ENCODE results near the gene RNF213.
"Not testable (repeated sequence)": the region's sequence is repeated elsewhere in the genome, so short reads cannot be mapped to it uniquely, and the experiment has no call there.

Gene RNF213

DNA sequence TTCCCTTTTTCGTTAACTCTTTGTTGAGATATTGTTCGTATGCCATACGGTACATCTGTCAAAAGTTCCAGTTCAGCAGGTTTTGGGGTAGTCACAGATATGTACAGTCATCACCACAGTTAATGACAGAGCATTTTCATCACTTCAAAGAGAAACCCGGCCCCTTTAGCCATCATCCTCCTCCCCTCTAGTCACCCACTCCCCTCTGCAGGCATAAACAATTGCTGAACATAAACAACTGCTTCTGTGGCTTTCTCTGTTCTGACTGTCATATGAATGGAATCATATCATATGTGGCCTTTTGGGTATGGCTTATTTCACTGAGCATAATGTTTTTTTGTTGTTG, 59.3 kb downstream of the RNF213 start:
- DNase-seq (ENCODE audit: low spot score) = no peak

DNA sequence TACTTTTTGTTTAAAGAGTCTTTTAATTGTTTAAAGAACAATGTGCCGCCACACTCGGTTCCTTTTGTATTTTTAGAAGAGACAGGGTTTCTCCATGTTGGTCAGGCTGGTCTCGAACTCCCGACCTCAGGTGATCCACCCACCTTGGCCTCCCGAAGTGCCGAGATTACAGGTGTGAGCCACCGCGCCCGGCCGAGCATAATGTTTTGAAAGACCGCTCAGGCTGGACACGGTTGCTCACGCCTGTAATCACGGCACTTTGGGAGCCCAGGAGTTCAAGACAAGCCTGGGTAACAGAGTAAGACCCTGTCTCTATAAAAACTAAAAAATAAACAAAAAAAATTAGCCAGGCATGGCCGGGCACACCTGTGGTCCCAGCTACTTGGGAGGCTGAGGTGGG, 59.8 kb downstream of the RNF213 start:
- no peak for DNase-seq (ENCODE audit: low spot score)

DNA sequence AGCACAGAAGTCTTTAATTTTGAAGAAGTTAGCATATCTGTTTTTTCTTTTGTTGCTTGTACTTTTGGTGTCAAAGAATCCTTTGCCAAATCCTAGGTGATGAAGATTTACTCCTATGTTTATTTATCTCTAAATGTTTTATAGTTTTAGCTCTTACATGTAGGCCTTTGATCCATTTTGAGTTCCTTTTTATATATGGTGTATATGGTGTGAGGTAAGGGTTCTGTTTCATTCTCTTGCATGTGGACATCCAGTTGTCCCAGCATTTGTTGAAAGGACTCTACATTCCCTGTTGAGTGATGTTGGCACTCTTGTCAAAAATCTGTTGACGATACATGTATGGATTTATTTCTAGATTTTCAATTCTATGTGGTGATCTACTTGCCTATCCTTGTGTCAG, 62.2 kb downstream of the RNF213 start:
- DNase-seq (ENCODE audit: low spot score) = no peak

DNA sequence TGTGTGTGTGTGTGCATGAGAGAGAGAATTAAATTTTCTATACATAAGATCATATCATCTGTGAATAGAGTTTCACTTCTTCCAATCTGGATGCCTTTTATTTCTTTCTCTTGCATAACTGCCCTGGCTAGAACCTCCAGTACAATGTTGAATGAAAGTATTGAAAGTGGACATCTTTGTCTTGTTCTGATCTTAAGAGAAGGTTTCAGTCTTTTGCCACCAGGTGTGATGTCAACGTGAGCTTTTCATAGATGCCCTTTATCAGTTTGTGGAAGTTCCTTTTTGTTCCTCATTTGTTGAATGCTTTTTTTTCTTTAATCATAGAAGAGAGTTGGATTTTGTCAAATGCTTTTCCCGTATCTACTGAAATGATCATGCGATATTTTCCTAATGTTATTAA, 63.3 kb downstream of the RNF213 start:
- DNase-seq (ENCODE audit: low spot score) = no peak

DNA sequence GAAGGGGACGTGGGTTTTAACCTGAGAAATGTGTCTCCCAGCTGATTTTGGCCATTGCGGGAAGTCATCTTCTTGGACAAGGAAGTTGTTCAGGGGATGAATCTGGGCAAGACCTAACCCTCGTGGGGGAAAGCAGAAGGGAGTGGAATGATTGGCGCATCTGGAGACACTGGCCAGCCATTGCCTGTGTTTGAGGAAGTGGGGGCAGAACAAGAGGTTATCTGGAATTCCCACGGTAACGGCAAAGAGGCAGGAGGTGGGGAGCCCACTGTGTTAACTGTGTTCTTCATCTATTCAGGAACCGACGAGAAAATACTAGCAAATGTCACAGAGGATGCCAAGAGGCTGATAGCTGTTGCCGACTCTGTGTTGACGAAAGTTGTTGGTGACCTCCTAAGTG, 66.9 kb downstream of the RNF213 start:
- no peak for DNase-seq (ENCODE audit: low spot score)

DNA sequence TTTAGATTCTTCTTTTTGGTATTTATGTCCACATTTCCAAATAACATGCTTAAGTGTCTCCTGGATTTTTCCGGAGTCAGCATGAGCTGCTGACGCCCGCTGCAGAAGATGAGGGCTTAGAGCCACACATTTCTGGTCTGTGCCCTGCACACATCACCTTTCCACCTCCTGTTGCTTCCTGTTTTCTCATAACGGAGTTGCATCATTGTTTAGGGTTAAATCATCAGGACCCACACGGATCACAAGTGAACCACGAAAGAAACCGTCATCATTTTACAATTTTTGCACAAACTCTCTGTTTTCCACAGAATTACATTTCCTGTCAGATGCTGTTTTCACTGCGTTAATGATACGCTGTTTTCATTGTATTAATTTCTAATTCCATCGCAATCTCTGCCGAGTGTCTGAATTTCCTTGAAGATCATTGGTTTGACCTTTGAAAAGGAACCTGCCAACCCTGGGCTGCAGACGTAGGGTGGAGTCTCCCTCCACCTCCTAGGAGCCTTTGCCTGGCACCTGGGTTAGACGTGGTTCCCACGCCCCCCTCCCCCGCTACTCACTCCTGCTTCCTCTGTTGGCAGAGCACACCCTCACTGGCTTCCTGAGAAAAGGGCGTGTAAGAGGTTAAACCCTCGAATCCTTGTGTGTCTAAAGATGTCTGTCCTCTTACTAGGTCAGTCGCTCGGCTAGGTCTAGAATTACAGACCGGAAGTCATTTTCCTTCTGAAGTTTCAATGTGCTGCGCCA, 68.2 kb downstream of the RNF213 start:
- DNase-seq (ENCODE audit: low spot score) = no peak

DNA sequence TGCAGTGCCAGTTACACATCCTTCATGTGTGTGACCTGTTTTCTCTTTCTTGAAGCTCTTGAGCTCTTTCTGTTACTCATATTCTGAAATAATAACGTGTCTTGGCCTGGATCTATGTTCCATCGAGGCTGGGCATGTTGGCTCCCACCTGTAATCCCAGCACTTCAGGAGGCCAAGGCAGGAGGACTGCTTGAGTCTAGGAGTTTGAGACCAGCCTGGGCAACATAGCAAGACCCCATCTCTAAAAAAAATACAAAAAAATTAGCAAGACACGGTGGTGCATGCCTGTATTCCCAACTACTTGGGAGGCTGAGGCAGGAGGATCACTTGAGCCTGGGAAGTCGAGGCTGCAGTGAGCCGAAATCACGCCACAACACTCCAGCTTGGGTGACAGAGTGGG, 68.8 kb downstream of the RNF213 start:
- DNase-seq (ENCODE audit: low spot score) = not testable (repeated sequence)

DNA sequence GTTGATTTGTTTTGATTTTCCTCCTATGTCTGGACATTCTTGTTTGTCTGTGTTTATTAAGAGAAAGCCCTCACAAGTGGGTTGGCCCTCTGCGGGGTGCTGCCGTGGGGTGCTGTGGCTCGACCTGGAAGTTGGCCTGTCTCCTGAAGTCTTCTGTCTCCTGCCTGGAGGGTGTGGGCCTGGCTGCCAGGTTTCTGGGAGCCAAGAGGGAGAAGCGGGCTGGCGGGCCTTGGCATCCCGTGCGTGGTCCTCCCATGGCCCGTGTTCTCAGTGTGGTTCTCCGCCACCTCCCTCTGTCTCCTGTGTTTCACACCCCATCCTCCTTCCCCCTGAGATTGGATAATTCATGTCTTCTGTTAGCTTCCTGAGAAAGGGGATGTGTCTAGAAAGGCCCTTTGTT, 69.6 kb downstream of the RNF213 start:
- DNase-seq (ENCODE audit: low spot score) = no peak

DNA sequence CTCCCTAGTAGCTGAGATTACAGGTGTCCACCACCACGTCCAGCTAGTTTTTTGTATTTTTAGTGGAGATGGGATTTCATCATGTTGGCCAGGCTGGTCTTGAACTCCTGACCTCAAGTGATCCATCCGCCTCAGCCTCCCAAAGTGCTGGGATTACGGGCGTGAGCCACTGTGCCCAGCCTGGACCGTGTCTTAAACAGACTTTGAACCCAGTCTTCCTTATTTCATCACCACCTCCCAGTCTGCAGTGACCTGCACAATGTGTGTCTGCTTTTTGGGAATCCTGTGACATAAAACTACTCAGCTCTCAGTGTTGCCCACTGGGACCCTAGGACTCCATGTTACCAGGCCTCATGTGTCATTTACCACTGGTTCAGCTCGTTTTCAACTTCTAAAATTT, 70.3 kb downstream of the RNF213 start:
- not testable (repeated sequence) for DNase-seq (ENCODE audit: low spot score)

DNA sequence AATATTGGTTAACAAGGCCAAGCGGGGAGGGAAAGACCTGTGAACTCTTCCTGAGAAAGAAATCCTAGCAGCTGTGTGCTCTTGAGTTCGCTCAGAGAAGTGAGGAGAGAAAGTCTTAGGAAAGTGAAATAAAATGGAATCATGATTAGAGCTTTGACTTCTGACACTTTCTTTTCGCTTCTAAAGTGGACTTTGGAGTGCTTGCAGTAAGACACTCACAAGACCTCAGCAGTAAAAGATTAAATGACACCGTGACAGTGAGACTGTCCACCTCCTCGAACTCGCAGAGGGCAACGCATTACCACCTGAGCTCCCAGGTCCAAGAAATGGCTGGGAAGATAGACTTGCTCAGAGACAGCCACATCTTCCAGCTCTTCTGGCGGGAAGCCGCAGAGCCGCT, 71.2 kb downstream of the RNF213 start:
- DNase-seq (ENCODE audit: low spot score) = no peak

DNA sequence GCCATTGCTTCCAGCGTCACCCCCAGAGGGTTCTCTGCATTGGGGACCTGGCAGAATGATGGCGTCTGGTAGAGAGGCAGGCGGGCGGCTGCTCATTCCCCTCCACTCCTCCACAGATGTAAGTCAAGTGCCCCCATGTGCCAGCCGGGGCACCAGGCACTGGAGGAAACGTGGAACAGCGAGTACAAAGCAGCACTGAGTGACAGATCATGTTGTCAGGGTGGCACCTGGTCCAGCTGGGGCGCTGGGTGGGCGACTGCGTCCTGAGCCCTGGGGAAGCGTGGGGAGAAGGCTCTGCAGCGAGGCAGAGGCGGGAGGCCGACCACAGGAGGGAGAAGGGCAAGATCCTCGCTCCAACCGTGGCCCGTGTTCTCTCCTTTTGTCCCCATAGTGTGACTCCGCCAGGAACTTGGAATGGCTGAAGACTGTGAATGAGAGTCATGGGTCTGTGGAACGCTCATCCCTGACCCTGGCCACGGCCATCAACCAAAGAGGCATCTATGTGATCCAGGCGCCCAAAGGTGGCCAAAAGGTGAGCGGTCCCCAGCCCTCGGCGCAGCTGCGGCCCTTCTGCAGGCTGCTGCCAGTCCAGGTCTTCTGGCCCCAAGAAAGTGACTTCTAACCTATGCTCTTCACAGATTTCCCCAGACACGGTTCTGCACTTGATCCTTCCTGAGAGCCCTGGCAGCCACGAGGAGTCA, 76.7 kb downstream of the RNF213 start:
- no peak for DNase-seq (ENCODE audit: low spot score)

DNA sequence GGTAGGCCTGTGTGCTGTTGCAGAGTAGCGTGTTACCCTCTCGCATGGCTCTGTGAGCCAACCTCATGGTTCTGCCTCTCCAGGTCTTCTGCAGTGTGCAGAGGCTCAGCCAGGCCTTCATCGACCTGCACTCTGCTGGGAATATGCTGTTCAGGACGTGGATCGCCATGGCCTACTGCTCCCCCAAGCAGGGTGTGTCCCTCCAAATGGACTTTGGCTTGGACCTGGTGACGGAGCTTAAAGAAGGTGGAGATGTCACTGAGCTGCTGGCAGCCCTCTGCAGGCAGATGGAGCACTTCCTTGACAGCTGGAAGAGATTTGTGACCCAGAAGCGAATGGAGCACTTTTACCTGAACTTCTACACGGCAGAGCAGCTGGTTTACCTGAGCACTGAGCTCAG, 78.5 kb downstream of the RNF213 start:
- DNase-seq (ENCODE audit: low spot score) = no peak

DNA sequence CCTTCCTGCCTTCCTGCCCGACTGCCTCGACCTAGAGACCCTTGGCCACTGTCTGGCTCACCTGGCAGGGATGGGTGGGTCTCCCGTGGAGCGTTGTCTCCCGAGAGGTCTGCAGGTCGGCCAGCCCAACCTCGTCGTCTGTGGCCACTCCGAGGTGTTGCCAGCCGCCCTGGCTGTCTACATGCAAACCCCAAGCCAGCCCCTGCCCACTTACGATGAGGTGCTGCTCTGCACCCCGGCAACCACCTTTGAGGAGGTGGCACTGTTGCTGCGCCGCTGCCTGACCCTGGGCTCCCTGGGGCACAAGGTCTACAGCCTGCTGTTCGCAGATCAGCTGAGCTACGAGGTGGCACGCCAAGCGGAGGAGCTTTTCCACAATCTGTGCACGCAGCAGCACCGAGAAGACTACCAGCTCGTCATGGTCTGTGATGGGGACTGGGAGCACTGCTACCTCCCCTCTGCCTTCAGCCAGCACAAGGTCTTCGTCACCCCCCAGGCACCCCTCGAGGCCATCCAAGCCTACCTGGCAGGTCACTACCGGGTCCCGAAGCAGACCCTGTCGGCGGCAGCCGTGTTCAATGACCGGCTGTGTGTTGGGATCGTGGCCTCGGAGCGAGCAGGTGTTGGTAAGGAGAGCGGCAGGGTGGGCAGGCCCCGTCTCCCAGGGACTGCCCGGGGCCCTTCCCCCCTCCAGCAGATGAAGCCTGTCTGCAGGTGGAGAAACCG, 79.2 kb downstream of the RNF213 start:
- no peak for DNase-seq (ENCODE audit: low spot score)

DNA sequence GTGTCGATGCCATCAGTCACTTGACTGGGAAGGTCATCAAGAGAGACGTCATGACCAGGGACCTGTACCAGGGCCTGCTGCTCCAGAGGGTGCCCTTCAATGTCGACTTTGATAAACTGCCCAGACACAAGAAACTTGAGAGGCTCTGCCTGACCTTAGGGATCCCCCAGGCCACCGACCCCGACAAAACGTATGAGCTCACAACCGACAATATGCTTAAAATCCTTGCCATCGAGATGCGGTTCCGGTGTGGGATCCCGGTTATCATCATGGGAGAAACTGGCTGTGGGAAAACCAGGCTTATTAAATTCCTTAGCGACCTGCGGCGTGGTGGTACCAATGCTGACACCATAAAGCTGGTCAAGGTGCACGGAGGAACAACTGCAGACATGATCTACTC, 84.7 kb downstream of the RNF213 start:
- no peak for DNase-seq (ENCODE audit: low spot score)

DNA sequence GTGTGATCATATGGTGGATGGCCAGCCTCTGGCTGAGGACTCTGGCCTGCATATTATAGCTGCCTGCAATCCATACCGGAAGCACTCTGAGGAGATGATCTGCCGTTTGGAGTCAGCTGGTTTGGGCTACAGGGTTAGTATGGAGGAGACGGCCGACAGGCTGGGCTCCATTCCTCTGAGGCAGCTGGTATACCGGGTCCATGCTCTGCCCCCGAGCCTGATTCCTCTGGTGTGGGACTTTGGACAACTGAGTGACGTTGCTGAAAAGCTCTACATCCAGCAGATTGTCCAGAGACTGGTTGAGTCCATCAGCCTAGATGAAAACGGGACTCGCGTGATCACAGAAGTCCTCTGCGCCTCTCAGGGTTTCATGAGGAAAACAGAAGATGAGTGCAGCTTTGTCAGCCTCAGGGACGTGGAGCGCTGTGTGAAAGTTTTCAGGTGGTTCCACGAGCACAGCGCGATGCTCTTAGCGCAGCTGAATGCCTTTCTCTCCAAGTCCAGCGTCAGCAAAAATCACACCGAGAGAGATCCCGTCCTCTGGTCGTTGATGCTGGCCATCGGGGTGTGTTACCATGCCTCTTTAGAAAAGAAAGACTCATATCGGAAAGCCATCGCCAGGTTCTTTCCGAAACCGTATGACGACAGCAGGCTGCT, 85.3 kb downstream of the RNF213 start:
- no peak for DNase-seq (ENCODE audit: low spot score)

DNA sequence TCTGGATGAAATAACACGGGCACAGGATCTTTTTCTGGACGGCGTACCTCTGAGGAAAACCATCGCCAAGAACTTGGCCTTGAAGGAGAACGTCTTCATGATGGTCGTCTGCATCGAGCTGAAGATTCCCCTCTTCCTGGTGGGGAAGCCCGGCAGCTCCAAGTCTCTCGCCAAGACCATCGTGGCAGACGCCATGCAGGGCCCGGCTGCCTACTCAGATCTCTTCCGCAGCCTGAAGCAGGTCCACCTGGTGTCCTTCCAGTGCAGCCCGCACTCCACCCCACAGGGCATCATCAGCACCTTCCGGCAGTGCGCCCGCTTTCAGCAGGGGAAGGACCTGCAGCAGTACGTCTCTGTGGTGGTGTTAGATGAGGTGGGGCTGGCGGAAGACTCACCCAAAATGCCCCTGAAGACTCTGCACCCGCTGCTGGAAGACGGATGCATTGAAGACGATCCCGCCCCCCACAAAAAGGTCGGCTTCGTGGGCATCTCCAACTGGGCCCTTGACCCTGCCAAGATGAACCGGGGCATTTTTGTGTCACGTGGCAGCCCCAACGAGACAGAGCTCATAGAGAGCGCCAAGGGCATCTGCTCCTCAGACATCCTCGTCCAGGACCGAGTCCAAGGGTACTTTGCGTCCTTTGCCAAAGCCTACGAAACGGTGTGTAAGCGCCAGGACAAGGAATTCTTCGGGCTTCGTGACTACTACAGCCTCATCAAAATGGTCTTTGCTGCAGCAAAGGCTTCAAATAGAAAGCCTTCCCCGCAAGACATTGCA, 86.0 kb downstream of the RNF213 start:
- no peak for DNase-seq (ENCODE audit: low spot score)

DNA sequence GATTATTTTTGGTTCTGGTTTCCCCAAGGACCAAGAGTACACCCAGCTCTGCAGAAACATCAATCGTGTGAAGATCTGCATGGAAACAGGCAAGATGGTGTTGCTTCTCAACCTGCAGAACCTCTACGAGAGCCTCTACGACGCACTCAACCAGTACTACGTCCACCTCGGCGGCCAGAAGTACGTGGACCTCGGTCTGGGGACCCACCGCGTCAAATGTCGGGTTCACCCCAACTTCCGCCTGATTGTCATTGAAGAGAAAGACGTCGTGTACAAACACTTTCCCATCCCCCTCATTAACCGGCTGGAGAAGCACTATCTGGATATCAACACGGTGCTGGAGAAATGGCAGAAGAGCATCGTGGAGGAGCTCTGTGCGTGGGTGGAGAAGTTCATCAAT, 86.9 kb downstream of the RNF213 start:
- no peak for DNase-seq (ENCODE audit: low spot score)

DNA sequence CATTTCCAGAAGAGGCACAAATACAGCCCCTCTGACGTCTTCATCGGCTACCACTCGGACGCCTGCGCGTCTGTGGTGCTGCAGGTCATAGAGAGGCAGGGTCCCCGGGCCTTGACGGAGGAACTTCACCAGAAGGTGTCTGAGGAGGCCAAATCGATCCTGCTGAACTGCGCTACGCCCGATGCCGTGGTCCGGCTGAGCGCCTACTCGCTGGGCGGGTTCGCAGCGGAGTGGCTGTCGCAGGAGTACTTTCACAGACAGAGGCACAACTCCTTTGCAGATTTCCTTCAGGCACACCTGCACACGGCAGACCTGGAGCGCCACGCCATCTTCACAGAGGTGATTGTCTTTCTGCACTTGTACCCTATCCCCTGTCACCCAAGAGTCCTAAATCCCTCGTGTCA, 87.3 kb downstream of the RNF213 start:
- DNase-seq (ENCODE audit: low spot score) = no peak

DNA sequence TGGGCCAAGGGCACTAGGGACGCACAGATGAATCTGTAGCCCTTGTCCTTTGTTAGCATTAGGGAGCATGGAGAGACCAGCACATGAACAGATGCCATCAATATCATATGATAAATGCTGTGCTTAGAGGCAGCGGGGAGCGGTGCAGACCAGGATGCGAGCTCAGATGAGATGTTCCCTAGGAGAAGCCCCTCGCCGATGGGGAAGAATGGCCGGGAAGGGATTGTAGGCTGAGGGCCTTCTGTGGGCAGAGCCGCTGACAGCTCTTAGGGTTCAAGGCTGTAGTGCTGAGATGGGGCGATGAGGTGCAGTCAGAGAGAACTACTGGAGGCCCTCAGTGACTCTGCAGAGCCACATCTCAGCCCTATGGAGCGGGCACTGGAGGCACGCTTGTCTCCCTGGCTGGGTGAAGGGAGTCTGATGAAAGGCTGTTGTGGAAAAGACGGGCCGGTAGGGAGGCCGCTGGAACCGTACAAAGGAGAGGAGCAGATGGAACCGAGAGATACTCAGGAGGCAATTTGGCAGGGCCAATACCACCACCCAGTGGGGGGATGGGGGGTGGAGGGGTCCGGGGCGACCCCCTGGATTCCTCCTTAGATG, 88.0 kb downstream of the RNF213 start:
- no peak for DNase-seq (ENCODE audit: low spot score)

DNA sequence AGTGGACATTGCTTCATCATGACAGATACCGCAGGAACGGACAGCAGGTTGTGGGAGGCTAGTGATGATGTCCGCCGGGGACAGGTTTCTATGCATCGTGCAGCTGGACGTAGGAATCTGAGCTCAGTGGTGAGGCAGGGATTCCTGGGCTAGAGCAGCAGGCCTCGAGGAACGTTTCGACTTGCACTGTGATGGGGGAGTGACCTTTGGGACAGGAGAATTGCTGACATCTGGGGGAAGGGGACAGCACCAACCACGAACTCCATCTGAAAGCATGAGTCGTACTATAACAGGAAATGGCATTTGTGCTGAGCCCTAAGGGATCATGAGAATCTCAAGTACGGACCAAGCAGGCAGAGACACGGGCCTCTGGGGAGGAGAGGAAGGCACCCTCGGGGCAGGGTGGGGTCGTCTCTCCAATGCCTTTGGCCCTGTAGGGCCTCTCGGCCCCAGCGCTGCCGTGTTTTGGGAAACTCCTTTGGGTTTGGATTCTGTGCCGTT, 88.5 kb downstream of the RNF213 start:
- DNase-seq (ENCODE audit: low spot score) = no peak

DNA sequence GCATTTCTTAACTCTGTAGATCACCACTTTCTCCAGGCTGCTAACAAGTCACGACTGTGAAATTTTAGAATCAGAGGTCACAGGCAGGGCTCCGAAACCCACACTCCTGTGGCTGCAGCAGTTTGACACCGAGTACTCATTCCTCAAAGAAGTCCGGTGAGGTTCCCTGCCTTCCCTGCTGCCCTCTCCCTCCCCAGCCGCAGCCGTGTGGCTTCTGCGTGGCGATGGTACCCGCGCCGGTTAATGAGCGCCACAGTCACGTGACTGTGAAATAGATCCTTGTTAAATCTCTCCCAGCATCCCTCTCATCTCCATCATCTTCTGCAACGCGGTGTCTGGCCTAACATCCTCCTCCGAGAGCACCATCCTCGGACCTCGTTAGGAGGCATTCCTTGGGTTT, 89.1 kb downstream of the RNF213 start:
- no peak for DNase-seq (ENCODE audit: low spot score)

Data from cerebellar cortex (tissue), 1 donor.